GM21390 (cell line): ENCODE measurements around the gene SEMA7A.

Experiments used
- ATAC-seq: cut with Tn5 transposase; IDR thresholded peaks from one replicate; pipeline ENCODE4 v1.9.1; 2021; ENCODE audit not compliant: unreplicated experiment

The SEMA7A gene

DNA sequence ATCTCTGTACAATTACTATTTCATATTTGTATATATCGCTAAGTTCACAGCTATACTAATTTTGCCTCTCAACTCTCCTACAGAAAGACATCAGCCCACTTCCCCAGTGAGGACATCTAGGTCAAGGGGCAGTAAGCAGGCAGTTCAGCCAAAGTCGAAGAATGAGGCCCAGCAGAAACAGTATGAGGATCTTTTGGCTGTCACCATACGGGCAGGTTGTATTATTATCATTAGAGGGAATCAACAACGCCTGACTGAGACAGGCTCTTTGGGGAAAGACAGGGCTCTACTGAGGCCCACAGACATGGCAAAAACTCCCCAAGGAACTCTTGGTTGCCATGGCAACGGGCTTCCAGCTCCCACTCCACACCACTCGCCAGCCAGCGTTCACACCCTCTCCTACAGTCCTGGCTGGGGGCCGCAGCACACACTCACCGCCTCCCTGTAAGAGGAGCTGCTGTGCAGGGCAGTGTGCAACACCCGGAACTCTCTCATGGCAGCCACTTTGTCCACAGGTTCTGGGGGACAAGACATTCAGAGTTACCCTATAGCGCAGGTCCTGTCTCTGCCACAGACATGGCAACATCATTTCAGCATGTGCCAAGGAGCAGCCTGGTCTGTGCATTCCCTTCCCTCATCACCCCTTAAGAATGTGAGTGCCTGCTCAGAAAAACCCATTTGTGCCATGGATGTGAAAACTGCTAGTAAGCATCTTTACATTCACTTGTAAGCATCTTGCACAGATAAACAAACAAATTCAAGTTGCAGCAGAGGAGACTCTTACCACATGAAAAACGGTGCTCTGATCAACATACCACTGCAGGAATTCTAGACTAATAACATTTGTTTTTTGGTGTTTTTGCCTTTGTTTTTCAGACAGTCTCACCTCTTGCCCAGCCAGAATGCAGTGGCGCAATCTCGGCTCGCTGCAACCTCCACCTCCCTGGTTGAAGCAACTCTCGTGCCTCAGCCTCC lies 18.4 kb upstream of the SEMA7A start:
- no peak for ATAC-seq

- no peak for ATAC-seq
Measured at GRCh38 chr15:74451322-74451721, 17.6 kb upstream of the SEMA7A start.

- ATAC-seq, result no peak
Measured at GRCh38 chr15:74449643-74450205, 16.0 kb upstream of the SEMA7A start.

DNA sequence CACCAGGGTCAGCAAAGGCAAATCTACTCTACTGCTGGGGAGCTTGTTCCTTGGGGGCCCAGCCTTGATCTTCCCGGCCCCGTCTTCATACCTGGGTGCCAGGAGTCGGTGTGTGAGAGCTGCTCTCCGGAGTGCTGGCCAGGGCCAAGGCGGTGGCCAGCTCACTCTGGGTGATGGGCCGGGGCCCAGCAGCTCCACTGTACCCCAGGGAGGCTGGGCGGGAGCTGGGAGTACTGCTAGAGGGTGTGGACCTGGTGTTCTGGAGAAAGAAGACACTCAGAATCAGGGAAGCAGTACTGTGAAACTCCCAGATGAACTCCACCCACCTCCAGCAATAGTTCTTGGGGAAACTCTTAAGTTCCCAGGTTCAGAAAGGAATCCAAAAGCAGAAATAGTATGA lies 15.3 kb upstream of the SEMA7A start:
- ATAC-seq, result no peak

- ATAC-seq, result no peak
Measured at GRCh38 chr15:74445816-74446763, 12.3 kb upstream of the SEMA7A start.

DNA sequence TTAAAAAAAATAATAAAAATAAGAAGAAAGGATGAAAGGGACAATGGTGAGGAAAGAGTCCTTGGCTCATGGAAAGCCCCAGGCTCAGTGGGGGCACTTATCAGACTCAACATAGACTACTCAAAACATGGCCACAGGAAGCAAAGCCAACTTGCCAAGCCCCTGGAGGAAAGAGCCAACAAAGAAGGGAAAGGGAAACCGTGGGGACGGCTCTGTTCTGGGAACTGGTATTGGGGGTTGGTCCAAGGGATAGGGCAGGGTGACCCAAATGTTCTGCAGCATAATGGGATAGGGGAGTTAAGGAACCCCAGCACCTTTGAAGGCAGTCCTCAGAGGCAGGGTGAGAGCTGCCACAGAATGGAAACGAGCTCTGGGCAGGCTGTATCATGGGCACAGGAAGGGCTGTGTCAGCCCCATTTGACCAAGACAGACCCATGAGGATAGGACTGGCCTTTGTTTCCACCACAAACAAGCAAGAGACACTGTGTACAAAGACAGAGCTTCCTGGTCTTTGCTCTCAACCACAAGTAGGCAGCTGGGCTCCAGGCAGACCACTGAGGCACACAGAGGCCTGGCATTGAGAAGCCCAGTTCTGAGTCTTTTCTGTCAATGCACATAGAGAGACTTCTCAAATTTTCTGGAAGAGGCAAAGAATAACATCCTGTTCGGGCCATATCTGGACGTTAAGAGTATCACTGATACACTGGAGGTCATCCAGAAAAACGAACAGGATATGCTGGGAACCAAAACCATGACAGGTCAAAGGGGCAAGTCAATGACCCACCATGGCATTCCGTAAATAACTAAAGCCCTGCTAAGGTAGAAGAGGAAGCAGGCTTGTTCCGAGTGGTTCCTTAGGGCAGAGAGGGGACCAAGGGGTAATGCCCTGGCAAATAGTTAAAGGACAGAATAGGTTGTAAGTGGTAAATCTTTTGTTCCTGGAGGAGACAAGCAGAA lies 10.6 kb upstream of the SEMA7A start:
- ATAC-seq, result no peak

DNA sequence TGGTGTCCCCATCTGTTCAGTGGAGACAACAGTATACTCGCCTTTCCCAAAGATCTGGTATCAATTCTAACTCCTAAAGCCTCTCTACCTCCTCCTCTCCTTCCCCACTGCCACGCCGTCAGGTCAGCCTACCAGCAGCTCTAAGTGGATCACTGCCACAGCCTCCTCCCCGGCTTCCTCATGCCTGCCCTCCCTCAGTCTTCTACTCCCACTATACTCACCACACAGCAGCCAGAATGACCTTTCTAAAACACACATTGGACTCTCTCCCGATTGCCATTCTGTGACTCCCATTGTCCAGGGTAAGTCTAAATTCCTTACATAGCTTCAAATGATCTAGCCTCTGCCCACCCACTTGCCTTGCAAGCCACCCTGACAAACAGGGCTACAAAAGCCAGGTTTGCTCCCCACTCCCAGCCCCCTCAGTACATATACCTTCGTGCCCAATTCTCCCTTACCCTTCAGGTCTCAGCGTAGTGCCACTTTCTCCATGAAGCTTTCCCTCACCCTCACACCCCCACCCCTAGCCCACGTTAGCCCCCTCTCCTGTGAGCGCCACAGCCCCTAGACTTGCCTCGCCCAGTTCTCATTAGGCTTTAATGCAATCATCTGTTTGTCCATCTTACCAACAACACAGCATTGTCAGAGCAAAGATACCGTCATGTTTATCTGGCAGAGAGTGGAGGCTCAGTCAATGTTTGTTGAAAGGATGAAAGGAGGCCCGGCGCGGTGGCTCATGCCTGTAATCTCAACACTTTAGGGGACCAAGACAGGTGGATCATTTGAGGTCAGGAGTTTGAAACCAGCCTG lies 9.5 kb upstream of the SEMA7A start:
- no peak for ATAC-seq

GRCh38 chr15:74442604-74443003 lies 8.8 kb upstream of the SEMA7A start:
- no peak for ATAC-seq

DNA sequence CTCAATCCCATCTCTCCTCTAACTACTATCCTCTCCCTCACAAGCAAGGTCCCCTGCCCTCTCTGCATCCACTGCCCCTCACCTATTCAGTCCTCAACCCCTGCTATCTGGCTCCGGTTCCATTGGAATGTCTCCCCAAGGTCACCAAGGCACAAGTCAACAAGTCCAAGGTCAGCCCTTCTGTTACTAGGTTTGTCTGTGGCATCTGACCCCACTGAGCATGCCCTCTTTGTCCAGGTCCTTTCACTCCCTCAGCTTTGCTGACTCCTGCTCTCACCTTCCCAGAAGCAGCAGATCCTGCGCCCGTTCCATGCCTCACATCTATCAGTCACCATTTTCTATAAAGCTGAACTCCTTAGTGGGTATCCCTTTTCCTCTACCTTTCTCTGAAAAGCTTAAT lies 8.3 kb upstream of the SEMA7A start:
- ATAC-seq, result no peak

DNA sequence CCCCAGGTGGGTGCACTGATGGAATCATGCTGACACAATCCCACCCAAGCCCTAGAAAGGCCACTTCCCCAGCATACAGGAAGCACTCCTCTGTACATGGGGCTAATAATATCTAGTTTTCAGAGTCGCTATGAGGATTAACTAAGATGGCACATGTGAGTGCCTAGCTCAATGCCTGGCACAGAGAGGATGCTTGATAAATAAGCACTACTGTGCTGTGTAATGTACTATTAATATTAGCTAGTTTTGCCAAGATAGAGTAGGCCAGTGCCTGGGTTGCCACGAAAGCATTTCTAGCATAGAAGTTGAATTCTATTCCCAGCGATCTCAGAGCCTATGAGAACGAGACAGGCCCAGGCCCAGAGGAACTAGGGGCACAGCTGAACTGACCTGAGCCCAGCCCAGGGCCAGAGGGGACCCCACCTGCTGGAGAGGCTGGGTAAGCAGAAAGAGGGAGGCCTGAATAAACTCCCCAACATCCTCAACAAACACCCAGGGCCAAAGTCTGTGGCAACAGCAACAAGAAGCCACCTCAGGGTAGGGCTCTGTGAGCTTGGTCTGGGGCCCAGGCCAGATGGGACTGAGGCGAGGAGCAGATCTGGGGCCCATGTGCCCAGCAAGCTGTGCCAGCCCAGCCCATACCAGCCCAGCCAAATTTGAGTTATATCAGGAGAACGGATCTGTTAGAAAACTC lies 7.6 kb upstream of the SEMA7A start:
- ATAC-seq, result no peak

DNA sequence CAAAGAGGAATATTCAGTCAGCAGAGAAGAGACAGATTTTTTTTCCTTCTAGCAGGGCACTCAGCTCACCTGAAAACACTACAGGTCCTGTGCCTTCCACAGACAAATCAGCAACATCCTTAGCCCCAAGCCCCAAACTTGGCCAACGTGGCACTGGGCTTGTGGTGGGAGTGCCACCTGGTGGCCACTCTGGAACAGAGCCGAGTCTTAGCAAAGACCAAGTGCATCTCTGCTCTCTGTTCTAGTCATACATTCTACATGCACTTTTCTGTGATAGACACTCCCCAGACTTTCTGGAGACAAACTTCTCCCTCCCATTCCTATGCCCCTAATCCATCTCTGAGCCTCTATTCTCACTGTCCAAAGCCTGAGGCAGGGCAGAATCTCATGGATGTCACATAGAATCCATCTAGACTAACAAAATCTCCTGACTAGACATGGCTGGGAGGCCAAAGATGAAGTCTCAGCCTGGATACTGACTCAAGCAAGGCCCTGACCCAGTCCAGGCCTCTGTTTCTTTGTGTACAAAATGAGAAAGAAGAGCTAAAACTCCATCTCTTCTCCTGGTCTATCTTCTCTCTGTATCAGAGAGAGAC lies 5.1 kb upstream of the SEMA7A start:
- no peak for ATAC-seq

DNA sequence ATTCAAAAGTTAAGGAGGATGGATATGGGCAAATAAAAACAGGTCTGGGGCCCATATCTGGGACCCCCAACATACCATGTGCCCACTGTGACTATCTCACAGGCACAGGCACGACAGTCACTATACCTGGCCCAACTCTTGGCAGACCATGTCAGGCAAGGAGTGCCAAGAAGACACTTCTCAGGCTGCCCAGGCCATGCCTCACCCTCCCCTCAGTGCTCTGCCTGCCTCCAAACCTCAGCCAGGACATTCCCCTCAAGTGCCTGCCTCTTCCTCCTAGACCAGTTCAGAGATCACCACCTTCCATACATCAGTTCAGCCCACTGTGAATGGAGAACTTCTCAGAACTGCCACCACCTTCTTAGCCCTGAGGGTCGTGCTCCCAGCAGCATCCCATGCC lies 4.4 kb upstream of the SEMA7A start:
- no peak for ATAC-seq

DNA sequence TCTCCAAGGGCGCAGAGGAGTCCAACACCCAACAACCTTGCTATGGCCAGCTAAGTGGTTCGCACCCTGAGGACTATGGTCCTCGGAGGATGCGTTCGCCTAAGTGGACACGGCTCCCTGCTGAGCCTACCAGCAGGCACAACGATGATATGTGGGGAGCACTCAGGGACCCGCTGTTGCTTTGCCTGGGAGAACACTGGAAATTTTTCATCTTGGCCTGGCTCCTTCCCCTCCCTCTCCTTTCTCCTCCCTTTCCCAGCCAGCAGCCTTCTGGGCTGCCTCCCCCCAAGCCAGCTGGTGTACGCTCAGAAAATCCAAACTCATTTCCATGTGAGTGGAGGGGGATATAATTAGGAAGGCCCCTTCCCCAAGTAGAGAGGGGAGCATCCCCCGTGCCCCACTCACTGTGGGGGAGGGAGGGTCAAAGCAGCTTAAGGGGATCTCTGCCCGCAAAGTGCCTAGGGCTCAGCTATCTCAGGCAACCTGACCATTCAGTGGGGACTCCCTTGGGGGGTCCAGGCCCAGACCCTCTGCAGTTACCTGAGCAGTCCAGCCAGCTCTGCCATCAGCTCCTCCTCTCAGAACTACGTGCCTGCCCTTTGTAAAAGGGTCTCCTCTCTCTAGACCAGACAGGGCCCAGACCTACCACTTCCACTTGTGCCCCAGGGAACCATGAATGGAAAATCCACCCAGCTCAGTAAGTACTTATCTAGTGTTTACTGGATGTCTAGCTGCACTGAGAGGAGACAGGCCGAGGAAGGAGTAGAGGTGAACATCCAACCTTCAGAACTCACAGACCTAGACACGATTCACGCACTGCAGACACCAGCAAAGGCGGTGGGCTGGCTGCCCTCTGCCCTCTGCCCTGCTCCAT lies 742 bp upstream of the SEMA7A start:
- ATAC-seq, result no peak

DNA sequence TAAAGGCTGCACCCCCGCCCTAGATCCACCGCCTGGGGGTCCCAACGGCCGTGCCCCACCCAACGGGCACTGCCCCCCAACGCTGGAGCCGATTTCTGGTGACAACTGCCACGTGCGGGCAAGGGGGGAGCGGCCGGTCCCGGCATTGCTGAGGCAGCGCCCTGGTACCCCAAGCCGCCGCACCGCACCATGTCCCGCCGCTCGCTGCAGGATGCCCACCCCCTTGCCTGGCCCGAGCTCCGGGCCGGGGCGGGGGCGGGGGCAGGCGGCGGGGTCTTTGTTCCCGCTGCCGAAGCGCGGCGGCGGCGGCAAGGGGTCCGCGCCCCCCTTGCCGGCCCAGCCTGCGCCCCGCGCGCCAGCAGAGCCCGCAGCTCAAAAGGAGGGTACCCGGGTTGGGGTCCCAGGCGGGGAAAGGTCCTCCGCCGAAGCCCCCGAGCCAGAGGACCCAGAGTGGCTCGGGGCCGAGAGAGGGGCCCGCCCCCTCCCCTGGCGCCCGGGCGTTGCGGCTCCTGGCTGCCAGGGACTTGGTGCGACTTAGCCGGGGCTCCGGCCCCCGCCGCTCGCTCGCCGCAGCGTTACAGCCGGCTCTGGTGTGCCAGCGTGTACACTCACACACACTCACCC lies 678 bp downstream of the SEMA7A start:
- ATAC-seq, result peak; percentile 4

GRCh38 chr15:74432271-74432967 lies 1.3 kb downstream of the SEMA7A start:
- no peak for ATAC-seq

DNA sequence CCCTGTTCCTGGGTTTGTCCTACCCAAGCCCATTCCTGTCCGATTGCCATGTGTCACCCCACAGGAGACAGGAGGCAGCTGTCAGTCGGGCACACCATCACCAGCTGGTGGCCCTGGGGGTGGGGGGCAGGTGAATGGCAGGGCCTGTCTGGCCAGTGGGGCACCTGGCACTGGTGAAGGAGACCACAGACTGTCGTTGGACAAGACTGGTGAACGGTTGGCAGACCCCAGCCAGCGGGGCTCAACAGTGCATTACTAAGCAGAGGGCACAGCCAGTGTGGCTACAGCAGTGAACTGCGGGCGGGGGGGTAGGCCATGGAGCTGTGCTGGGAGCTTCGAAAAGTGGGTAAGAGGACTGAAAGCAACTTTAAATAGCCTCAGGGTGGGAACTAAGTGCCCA lies 2.1 kb downstream of the SEMA7A start:
- no peak for ATAC-seq
